HCT116 (cell line): ENCODE measurements around the gene NCKAP5. TPM values are rescaled to one million over a fixed set of nuclear protein-coding genes. Genes with fewer than 3 reads are reported as not detected.

Experiments
- ATAC-seq: fragments of 200-7000 bp; cut with Tn5 transposase; 2 replicates; pipeline ENCODE4 v1.9.1; 2020; ENCODE audit warnings: mild to moderate bottlenecking, moderate library complexity
- BruUV-seq: library from RNA; stranded (reverse); fragments of 400-500 nt; replicated peaks from 2 replicates; lab custom pipeline; 2021; lab: Mats Ljungman, UMichigan
- CTCF ChIA-PET: fragments of 300-600 bp; sonication (Branson Sonifier 250); formaldehyde crosslinking; loops from one replicate; lab custom pipeline; 2021; ENCODE audit warnings: antibody characterized with exemption; lab: Charles Lee
- POLR2A ChIA-PET: fragments of 300-600, 350-600 bp; sonication (Branson Sonifier 250); formaldehyde crosslinking; loops from one replicate; lab custom pipeline; 2021; ENCODE audit warnings: antibody characterized with exemption; lab: Charles Lee
- RAD21 ChIA-PET, 2 experiments: fragments of 300-600 bp; sonication (Branson Sonifier 250); formaldehyde crosslinking; loops; one replicate each; lab custom pipeline; 2023; ENCODE audit warnings: low total read pairs in 2 of 2; ENCODE audit not compliant: uncharacterized antibody in 2 of 2, unreplicated experiment in 2 of 2, low non-redundant PET in 1 of 2; lab: Charles Lee
- DNase-seq: peaks from one replicate; pipeline ENCODE4 v3.0.0-alpha.2; 2010; ENCODE audit warnings: low read depth, low spot score
- H2AFZ ChIP-seq: fragments of 200-600 bp; shearing (Covaris generic), sonication (generic); 2 replicates; pipeline ENCODE4 v1.6.1; 2017; ENCODE audit warnings: low read depth, mixed run types, mixed read lengths, antibody characterized with exemption, low read length; ENCODE audit not compliant: poor library complexity, severe bottlenecking
- H3K27ac ChIP-seq: 2 replicates; pipeline ENCODE4 v1.5.1; 2012; ENCODE audit warnings: low read depth, low read length
- H3K27me3 ChIP-seq: fragments of 200-600 bp; sonication (generic); 2 replicates; pipeline ENCODE4 v1.6.1; 2016; ENCODE audit warnings: mixed run types, low read length, mixed read lengths; ENCODE audit not compliant: insufficient read depth
- H3K36me3 ChIP-seq, 2 experiments: fragments of 200-500 bp in 1 of 2; fragments of 200-600 bp in 1 of 2; sonication (Bioruptor generic) in 1 of 2; sonication (generic) in 1 of 2; 2 replicates each; pipeline versions ENCODE4 v1.5.1 to v1.6.1; 2014 to 2016; ENCODE audit warnings: low read length in 2 of 2, inconsistent platforms in 1 of 2, mixed read lengths in 1 of 2, mixed run types in 1 of 2; ENCODE audit not compliant: insufficient read depth in 2 of 2, control insufficient read depth in 1 of 2
- H3K4me1 ChIP-seq, 2 experiments: fragments of 200-600 bp in 1 of 2; sonication (generic) in 1 of 2; 2 replicates each; pipeline versions ENCODE4 v1.5.1 to v1.6.1; 2012 to 2017; ENCODE audit warnings: low read length in 2 of 2, inconsistent platforms in 1 of 2, mild to moderate bottlenecking in 1 of 2, mixed read lengths in 1 of 2, mixed run types in 1 of 2, moderate library complexity in 1 of 2; ENCODE audit not compliant: insufficient read depth in 2 of 2, control insufficient read depth in 1 of 2
- H3K4me2 ChIP-seq: fragments of 200-600 bp; sonication (generic); 2 replicates; pipeline ENCODE4 v1.6.1; 2017; ENCODE audit warnings: mixed run types, low read length, mixed read lengths
- H3K4me3 ChIP-seq, 2 experiments: fragments of 200-600 bp in 1 of 2; sonication (generic) in 1 of 2; replicated peaks in 1 of 2; 2 replicates each; pipeline ENCODE4 v1.5.1; 2011 to 2016; ENCODE audit warnings: low read length in 2 of 2, control low read depth in 1 of 2, low read depth in 1 of 2, mild to moderate bottlenecking in 1 of 2, mixed read lengths in 1 of 2, mixed run types in 1 of 2
- H3K79me2 ChIP-seq: fragments of 200-600 bp; sonication (generic); 2 replicates; pipeline ENCODE4 v1.6.1; 2017; ENCODE audit warnings: mild to moderate bottlenecking, mixed run types, low read length, moderate library complexity, mixed read lengths; ENCODE audit not compliant: insufficient read depth
- H3K9ac ChIP-seq: fragments of 200-600 bp; sonication (generic); 2 replicates; pipeline ENCODE4 v1.6.1; 2016; ENCODE audit warnings: low read length, mixed read lengths
- H3K9me2 ChIP-seq: fragments of 200-600 bp; sonication (generic), shearing (Covaris generic); 2 replicates; pipeline ENCODE4 v1.6.1; 2017; ENCODE audit warnings: mixed run types, mild to moderate bottlenecking, moderate library complexity; ENCODE audit not compliant: insufficient read depth
- H3K9me3 ChIP-seq, 2 experiments: fragments of 200-500 bp in 1 of 2; fragments of 200-600 bp in 1 of 2; sonication (Bioruptor generic) in 1 of 2; sonication (generic) in 1 of 2; 2 replicates each; pipeline ENCODE4 v1.6.1; 2014 to 2017; ENCODE audit warnings: low read length in 2 of 2, mixed read lengths in 2 of 2, inconsistent platforms in 1 of 2, low read depth in 1 of 2, mild to moderate bottlenecking in 1 of 2, mixed run types in 1 of 2, moderate library complexity in 1 of 2; ENCODE audit not compliant: control insufficient read depth in 1 of 2, insufficient read depth in 1 of 2
- H4K20me1 ChIP-seq: fragments of 200-600 bp; sonication (generic), shearing (Covaris generic); 2 replicates; pipeline ENCODE4 v1.6.1; 2017; ENCODE audit warnings: mixed run types, mild to moderate bottlenecking, moderate library complexity; ENCODE audit not compliant: insufficient read depth
- ATF3 ChIP-seq: IDR thresholded peaks from 2 replicates; pipeline ENCODE4 v1.6.1; 2012
- CBX3 ChIP-seq: IDR thresholded peaks from 2 replicates; pipeline ENCODE4 v1.6.1; 2012; ENCODE audit warnings: low read depth
- EGR1 ChIP-seq: IDR thresholded peaks from 2 replicates; pipeline ENCODE4 v1.6.1; 2012; ENCODE audit warnings: low read depth
- ELF1 ChIP-seq: IDR thresholded peaks from 2 replicates; pipeline ENCODE4 v1.6.1; 2012; ENCODE audit warnings: low read depth, borderline replicate concordance
- EZH2 ChIP-seq: fragments of 200-600 bp; sonication (generic); IDR thresholded peaks from 2 replicates; pipeline ENCODE4 v1.6.1; 2017; ENCODE audit warnings: antibody characterized with exemption, mixed run types
- EZH2phosphoT487 ChIP-seq: fragments of 200-600 bp; IDR thresholded peaks from 2 replicates; pipeline ENCODE4 v1.6.1; 2018; ENCODE audit warnings: antibody characterized with exemption, borderline replicate concordance
- FOSL1 ChIP-seq: IDR thresholded peaks from 2 replicates; pipeline ENCODE4 v1.6.1; 2012; ENCODE audit warnings: low read depth
- JUND ChIP-seq: IDR thresholded peaks from 2 replicates; pipeline ENCODE4 v1.6.1; 2012
- SP1 ChIP-seq: IDR thresholded peaks from 2 replicates; pipeline ENCODE4 v1.6.1; 2012; ENCODE audit warnings: low read depth
- YY1 ChIP-seq: IDR thresholded peaks from 2 replicates; pipeline ENCODE4 v1.6.1; 2011; ENCODE audit warnings: low read length, low read depth, moderate library complexity, mild to moderate bottlenecking; ENCODE audit not compliant: insufficient replicate concordance; ENCODE audit errors: extremely low read depth
- ZBTB33 ChIP-seq: IDR thresholded peaks from 2 replicates; pipeline ENCODE4 v1.6.1; 2011; ENCODE audit warnings: mild to moderate bottlenecking, low read length, moderate library complexity; ENCODE audit not compliant: insufficient replicate concordance; ENCODE audit errors: extremely low read depth
- ZFX ChIP-seq: fragments of 450-650 bp; IDR thresholded peaks from 2 replicates; pipeline ENCODE4 v1.6.1; 2017
- intact Hi-C: fragments of 100-400 bp; cut with micrococcal nuclease; formaldehyde crosslinking; loops from 2 replicates; pipeline ENCODE4 v1.10.0; 2022
- total RNA-seq: library from RNA; stranded (reverse); gene quantifications from one replicate; pipeline ENCODE4 v1.2.1, GENCODE V29; 2021; ENCODE audit not compliant: unreplicated experiment

Gene NCKAP5
- total RNA-seq, 1 experiment from 2014 or later: 0.30 TPM

GRCh38 chr2:133589456-133589855 lies 21.2 kb upstream of the NCKAP5 start:
- Histone ChIP-seq H3K4me1 (no peaks in the 10 kb centered on the region), H3K36me3 (no peaks in the 10 kb centered on the region), H3K9me3 (no peaks in the 10 kb centered on the region), H3K79me2 (no peaks in the 10 kb centered on the region), H4K20me1 (no peaks in the 10 kb centered on the region), H3K27me3 (no peaks in the 10 kb centered on the region), H3K9me2 (no peaks in the 10 kb centered on the region), H3K9ac (no peak overlapping the region), H3K4me2 (no peak overlapping the region), H3K27ac (no peak overlapping the region), H2AFZ (no peak overlapping the region), H3K4me3 (no peak overlapping the region)
- intact Hi-C loops: no loop called here
- POLR2A ChIA-PET: no interaction called here
- no TSS peak for BruUV-seq
- ATAC-seq (no peak), DNase-seq (no peak)
- CTCF ChIA-PET: no interaction called here
- RAD21 ChIA-PET: no interaction called here
- TF ChIP-seq ATF3 (no peak), SP1 (no peak), ZFX (no peak), CBX3 (no peak), ELF1 (no peak), YY1 (no peak), EZH2phosphoT487 (no peak), ZBTB33 (no peak), EZH2 (no peak), JUND (no peak), EGR1 (no peak), FOSL1 (no peak)
